OCI-LY3 (cell line): ENCODE data around the gene DOK7.
"Not testable (repeated sequence)": the region's sequence is repeated elsewhere in the genome, so short reads cannot be mapped to it uniquely, and the experiment has no call there.

ENCODE experiments used
- EZH2phosphoT487 ChIP-seq: fragments of 200-600 bp; shearing (Covaris generic); IDR thresholded peaks from 2 replicates; pipeline ENCODE4 v1.6.1; 2018; ENCODE audit warnings: antibody characterized with exemption, mixed run types, low read depth
- TF ChIP-seq, protein P1 (sequence below): fragments of 200-600, 300-600 bp; sonication (generic); IDR thresholded peaks from 2 replicates; pipeline ENCODE4 v1.5.1; 2014; ENCODE audit warnings: antibody characterized with exemption, low read length, low read depth

DNA sequence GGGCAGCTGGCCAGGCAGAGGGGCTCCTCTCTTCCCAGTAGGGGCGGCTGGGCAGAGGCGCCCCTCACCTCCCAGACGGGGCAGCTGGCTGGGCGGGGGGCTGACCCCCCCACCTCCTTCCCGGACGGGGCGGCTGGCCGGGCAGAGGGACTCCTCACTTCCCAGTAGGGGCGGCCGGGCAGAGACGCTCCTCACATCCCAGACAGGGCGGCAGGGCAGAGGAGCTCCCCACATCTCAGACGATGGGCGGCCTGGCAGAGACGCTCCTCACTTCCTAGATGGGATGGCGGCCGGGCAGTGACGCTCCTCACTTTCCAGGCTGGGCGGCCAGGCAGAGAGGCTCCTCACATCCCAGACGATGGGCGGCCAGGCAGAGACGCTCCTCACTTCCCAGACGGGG lies 75.8 kb downstream of the DOK7 start:
- TF ChIP-seq, protein P1, sequence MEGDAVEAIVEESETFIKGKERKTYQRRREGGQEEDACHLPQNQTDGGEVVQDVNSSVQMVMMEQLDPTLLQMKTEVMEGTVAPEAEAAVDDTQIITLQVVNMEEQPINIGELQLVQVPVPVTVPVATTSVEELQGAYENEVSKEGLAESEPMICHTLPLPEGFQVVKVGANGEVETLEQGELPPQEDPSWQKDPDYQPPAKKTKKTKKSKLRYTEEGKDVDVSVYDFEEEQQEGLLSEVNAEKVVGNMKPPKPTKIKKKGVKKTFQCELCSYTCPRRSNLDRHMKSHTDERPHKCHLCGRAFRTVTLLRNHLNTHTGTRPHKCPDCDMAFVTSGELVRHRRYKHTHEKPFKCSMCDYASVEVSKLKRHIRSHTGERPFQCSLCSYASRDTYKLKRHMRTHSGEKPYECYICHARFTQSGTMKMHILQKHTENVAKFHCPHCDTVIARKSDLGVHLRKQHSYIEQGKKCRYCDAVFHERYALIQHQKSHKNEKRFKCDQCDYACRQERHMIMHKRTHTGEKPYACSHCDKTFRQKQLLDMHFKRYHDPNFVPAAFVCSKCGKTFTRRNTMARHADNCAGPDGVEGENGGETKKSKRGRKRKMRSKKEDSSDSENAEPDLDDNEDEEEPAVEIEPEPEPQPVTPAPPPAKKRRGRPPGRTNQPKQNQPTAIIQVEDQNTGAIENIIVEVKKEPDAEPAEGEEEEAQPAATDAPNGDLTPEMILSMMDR, result not testable (repeated sequence)
- TF ChIP-seq EZH2phosphoT487, result not testable (repeated sequence)
